GM19193 (cell line): ENCODE results near the gene IQGAP2.

Experiments
- POLR2A ChIP-seq: IDR thresholded peaks from 4 replicates; pipeline ENCODE4 v1.6.1; 2011; ENCODE audit not compliant: insufficient read depth, insufficient read length; ENCODE audit errors: extremely low read depth

IQGAP2 gene

DNA sequence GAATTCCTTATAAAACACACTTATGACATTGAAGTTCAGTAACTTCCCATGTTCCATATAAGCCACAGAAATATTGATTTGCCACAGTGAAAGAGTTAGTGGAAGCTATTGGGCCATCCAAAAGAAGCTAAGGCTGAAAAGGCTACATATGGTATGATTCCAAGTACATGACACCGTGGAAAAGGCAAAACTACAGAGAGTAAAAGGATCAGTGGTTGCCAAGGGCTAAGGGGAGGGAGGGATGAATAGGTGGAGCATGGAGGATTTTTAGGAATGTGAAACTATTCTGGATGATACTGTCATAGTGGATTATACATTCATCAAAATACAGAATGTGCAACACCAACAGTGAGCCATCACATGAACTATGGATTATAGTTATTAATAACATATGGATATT is 110.4 kb downstream of the IQGAP2 start:
- TF ChIP-seq POLR2A: no peak

DNA sequence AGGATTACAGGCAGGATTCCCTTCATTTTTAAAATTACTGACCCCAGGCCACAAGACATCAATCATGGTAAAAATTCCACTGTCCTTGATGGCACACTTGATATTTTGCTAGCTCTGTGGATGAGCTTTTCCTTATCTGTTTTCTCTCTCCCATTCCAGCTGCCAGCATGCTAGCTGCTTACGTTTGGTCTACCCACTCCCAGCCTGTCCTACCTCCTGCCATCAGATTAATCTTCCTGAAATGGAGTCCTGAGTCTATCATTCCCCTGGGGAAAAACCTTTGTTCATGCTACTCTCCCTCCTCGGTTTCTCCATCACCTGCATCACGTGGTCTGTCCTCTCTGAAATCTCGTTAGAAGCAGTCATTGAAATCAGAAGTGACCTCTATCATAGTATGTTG is 111.2 kb downstream of the IQGAP2 start:
- TF ChIP-seq POLR2A: no peak

DNA sequence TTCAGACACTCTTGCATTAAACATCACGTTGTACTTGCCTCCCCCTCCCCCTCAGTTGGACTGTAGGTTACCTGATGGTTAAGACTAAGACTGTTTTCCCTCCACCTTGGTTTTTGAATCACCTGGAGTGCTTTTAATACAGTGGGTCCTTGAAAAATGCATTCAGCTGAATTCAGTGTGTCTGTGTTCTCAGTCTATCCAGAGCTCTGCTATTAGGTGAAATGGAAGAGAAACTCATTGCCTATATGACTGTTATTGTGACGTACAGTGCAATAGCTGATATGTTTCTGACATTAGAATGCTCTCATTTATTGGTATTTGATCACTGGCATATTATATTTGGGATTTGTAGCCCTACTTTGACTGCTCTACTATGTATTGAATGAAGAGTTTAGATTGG is 111.6 kb downstream of the IQGAP2 start:
- no peak for TF ChIP-seq POLR2A

DNA sequence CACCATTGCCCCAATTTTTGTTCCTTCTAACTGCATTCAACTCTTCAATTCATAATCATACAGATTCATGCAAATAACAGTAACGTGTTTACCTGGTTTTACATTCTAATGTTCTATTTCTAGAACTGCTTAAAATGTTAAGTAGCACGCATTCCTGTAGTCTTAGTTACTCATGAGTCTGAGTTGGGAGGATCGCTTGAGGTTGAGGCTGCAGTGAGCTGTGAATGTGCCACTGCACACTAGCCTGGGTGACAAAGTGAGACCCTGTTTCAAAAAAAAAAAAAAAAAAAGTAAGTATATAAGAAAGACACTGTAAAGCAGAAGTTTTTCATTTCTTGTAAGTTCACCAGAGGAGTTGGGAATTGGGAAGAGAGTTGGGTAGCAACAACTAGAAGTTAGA is 114.2 kb downstream of the IQGAP2 start:
- TF ChIP-seq POLR2A: no peak

DNA sequence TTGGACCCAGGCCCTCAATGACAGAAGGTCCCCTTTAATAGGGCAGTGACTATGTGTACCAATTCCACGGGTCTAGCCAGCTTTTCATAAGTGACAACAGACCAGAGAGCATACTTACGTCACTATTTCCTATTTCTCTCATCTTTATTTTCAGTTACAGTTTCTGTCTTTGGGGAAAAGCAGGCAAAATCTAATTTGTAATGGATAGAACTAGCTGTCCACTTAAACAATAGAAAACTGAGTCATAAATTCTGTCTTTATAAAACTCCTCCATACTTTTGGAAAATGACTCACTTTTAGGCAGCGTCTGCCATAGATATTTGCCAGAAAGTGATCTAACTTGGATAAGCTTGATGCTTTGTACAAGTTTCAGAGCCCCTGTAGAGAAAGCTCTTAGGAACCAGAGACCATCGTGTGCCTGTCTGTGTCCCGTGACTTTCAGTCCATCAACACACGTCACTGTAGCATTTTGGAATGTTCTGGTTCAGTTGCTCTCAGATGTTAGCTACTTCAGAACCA is 118.2 kb downstream of the IQGAP2 start:
- TF ChIP-seq POLR2A: no peak

DNA sequence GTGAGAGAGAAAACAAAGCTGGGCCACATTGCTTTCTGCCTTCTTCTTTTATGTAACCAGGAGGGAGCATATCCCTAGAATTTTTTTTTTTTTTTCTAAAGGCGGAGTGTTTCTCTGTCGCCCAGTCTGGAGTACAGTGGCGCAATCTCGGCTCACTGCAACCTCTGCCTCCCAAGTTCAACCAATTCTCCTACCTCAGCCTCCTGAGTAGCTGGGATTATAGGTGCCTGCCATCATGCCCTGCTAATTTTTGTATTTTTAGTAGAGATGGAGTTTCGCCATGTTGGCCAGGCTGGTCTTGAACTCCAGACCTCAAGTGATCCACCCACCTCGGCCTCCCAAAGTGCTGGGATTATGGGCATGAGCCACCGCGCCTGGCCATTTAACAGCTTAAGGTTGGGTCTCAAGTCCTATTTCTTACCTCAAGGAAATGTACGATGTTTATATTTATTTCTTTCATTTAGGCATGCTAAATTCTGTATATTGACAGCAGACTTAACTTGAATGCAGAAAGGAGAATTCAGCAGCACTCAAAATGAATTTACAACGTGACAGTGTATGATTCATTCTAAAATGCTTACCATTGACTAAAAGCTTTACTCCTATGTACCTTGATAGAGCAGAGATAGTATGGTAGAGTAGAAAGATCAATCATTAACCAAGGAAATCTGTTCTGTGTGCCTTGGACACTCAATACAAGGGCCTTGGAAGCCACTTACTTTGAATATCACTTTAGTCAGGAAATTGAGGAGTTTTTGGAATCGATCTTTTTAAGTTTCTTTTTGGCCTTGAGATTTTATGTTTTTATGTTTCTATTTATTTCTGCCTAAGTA is 119.2 kb downstream of the IQGAP2 start:
- no peak for TF ChIP-seq POLR2A

DNA sequence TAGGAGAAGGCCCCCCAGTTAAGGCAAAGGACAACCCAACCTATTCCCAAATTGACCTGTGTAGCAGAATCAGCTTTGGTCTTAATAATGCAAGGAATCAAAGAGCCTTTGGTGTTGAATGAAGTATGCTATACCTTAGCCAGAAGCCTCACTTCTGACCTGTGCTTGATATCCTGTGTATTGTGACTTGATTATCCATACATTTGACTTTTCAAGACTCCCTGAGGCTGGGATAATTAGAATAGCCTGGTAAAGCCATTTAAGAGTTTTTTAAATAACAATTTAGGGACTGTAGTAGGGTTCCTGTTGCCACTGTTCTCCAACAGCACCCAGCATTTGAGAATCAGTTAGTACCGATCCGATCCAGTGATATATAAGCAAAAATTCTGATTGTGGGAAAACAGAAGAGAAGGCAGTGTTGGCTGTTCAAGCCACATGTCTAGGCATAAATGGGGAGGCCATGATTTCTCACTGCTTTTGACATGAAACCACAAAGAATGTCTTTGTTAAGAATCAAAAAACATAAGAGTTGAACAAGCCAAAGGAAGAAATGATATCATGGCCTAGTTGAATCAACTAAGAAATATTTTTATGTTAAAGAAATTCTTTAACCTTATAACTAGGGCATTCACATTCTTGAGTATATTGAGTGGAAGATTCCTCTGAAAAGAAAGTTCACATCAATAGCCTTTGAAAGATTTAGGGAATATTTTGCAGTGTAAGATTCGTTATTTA is 121.2 kb downstream of the IQGAP2 start:
- no peak for TF ChIP-seq POLR2A

DNA sequence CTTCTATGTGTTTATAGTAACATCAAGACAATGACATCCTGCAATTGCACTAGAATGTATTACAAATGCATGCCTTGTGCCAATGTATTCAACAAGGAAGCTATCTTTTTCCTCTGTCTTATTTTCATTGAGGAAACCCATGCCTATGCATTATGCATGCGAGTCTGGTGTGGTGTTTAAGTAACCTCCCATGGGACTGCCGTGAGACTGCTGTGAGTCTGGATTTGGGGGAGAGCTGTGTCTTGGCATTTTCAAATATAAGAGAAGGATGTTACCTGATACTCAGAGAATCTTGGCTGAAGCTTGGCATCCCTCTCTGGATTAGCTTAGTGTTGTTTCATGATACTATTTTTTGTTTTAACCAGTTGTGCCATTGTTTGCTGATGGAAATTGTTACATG is 121.8 kb downstream of the IQGAP2 start:
- no peak for TF ChIP-seq POLR2A

DNA sequence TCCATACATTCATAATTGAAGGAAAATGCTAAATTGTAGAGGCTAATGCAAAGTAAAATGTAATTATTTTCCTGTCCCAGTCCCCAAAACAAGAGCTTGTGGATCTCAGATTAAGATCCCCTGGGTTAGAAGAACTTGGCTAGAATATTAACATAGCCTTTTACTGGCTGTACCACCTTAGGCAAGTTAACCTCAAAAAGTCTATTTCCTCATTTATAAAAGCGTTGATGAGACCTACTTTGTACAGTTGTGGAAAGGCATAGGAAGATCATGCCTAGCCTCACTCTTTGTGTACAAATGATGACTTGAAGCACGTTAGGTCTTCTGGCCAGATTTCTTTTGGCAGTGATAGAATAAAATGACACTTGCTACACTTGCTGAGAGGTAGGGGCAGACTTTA is 122.9 kb downstream of the IQGAP2 start:
- TF ChIP-seq POLR2A: no peak

DNA sequence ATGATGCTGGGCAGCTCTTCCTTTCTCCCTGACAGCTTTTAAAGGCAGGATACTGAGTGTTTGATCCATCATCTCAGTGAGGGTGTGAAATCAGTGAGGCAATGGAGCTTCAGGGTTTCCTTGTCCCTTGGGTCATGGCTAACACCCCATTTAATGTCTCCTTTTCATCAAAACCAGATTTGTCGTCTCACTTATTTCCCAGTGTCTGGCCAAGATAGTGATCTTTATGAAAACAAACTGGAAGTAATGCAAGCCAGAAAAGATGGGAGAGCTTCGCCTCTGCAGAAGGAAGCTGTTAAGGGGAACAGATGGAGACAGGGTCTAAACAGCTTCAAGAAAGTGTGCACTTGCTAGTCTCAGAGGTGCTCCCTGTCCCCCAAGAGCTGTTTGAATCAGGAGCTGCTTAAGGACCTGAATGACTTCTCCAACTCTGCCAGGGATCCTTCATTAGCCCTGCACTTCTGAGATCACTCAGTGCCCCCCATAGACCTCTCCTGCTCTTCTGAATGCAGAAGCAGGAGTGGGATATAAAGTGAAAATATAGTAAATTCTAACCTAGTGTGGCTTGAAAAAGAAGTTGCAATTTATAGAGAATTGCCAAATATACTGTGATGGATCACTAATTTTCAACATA is 124.0 kb downstream of the IQGAP2 start:
- no peak for TF ChIP-seq POLR2A

DNA sequence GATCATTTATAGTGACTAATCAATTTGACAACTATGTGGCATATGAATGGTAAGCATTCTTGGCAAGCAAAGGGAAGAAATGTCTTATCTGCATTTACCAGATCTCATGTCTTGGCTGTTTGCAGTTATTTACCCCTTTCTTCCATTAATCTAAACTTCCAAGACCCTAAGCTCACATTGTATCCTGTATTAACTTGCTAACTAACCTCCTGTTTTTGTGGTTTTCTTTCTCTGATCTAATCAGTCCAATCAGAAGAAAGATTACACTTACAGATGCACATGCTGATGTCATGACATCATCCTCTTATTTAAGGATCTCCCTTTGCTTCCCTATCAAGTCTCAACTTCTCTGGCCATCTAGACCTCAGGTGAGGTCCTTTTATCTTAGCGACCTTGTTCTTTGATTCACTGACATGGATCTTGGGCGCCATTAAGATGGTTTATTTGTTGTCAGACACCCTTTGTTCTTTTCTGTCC is 124.6 kb downstream of the IQGAP2 start:
- no peak for TF ChIP-seq POLR2A

DNA sequence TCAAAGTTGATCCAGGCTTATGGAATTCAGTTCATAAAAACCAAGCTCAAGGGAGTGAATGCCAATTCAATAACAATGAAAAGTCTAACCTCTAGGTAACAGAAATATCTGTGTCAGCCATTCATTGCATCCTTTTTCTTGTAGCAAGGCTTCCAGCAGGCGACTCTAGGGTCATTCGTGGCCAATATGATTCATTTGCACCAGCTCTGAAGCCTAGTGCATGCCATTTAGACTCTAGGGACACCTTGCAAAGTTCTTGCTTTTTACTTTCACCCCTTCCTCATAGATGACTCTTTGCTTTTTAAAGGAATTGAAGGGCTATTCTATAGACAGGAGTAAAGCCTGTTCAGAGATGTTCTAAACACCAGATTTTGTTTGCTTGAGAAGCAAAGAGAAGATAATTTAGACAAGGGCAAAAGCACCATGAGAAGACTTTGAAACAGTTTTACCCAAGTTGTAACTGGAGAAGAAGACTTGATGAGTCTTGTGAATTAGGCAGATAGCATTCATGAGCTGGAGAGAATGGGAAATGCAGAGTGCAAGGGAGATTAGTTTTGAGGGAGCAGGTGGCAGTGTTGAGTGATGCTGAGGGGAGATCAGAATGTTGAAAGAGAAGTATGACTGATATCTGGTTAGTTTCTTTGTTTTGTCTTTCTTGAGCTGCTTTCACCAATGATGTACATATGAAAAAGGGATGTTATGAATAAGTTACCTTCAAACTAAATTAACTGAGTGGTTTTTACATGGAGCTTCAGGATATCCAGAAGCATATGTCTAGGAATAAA is 125.7 kb downstream of the IQGAP2 start:
- TF ChIP-seq POLR2A: no peak

DNA sequence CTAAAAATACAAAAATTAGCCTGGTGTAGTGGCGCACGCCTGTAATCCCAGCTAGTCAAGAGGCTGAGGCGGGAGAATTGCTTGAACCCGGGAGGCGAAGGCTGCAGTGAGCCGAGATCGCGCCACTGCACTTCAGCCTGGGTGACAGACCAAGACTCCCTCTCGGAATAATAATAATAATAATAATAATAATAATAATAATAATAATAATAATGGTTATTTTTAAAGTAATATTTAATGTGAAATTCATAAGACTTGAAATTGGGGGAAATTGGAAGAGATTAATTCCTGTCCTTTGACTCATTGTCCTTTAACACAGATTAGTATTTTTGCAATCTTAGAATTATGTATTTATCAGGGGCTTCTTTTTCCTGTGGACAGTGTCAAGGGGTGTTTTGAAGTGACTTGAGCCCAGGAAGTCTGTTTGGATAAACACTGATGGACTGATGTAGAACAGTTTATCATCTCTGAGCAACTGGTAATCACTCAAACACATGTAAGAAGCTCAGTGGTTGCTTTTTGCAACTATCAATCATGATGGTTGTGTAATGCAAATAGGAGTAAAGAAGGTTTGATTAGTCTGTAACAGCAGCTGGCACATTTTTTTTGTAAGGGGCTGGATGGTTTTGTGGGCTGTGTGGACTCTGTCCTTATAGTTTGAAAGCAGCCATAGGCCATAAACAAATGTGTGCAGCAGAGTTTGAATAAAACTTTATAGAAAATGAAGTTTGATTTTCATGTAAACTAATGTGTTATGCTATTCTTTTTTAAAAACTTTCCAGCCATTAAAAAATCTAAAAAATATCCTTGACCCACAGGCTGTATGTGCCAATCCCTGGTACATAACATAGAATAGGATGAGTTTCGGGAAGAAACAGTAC is 126.6 kb downstream of the IQGAP2 start:
- TF ChIP-seq POLR2A: no peak

DNA sequence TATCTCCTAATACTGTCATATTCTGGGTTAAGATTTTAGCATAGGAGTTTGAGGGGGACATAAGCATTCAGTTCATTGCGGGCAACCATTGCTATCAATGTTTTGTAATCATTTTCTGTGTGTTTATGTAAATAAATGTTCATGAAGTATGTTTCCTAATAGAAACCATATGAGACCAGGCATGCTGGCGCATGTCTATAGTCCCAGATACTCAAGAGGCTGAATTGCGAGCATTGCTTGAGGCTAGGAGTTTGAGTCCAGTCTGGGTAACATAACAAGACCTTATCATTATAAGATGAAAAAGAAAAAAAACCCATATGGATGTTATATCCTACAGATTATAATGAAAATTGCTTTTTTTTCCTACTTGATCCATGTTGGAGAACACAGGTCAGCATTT is 129.0 kb downstream of the IQGAP2 start:
- TF ChIP-seq POLR2A: no peak
